Measurements from ENCODE around the gene DENND1A. TPM values are rescaled to one million over a fixed set of nuclear protein-coding genes. Genes with fewer than 3 reads are reported as not detected.

DENND1A gene
- total RNA-seq, 1 experiment from 2014 or later = 19.7 TPM

GRCh38 chr9:123591283-123591682 lies 338.6 kb downstream of the DENND1A start:
- no peak for ATAC-seq
- Histone ChIP-seq H3K4me1 (ENCODE audit: control insufficient read depth, insufficient read depth, low read length) (no peaks in the 10 kb centered on the region), H3K4me3 (ENCODE audit: low read depth in 2 of 2, low read length in 2 of 2) (no peak overlapping the region), H3K27me3 (ENCODE audit: control insufficient read depth, insufficient read depth, low read length) (no peaks in the 10 kb centered on the region), H3K9me3 (ENCODE audit: control insufficient read depth, insufficient read depth, low read depth, low read length) (no peaks in the 10 kb centered on the region), H3K27ac (ENCODE audit: low read length) (no peak overlapping the region), H3K36me3 (ENCODE audit: control insufficient read depth, insufficient read depth, low read length) (no peaks in the 10 kb centered on the region)
- no TSS peak for BruUV-seq (replicated peaks)
- in situ Hi-C loops (cut with HindIII; ENCODE audit: low pct_unique_long_range_greater_than_20kb, low sequenced_read_pairs) (no loop called here), intact Hi-C loops (cut with micrococcal nuclease; ENCODE audit: unreplicated experiment) (no loop called here)
- CTCF ChIA-PET = no interaction called here
- no peak for TF ChIP-seq CTCF (IDR thresholded peaks at IDR 0.05)
- no peak for TF ChIP-seq TCF7L2 (IDR thresholded peaks at IDR 0.05; ENCODE audit: low read depth, low read length)
- TF ChIP-seq SIN3A (IDR thresholded peaks at IDR 0.05; ENCODE audit: borderline replicate concordance, insufficient read depth, low read depth, low read length) = no peak
- TF ChIP-seq REST (IDR thresholded peaks at IDR 0.05; ENCODE audit: insufficient read depth in 1 of 2, low read depth in 2 of 2, low read length in 1 of 2) = no peak
- no peak for TF ChIP-seq POLR2AphosphoS5 (IDR thresholded peaks at IDR 0.05; ENCODE audit: low read depth, low read length)
- DNase-seq (ENCODE audit: low read depth, low spot score) = no peak
- POLR2A ChIA-PET = no interaction called here

- BruUV-seq (replicated peaks) = no TSS peak
- Histone ChIP-seq H3K4me1 (ENCODE audit: control insufficient read depth, insufficient read depth, low read length) (no peaks in the 10 kb centered on the region), H3K36me3 (ENCODE audit: control insufficient read depth, insufficient read depth, low read length) (no peaks in the 10 kb centered on the region), H3K27me3 (ENCODE audit: control insufficient read depth, insufficient read depth, low read length) (no peaks in the 10 kb centered on the region), H3K4me3 (ENCODE audit: low read depth in 2 of 2, low read length in 2 of 2) (no peak overlapping the region), H3K9me3 (ENCODE audit: control insufficient read depth, insufficient read depth, low read depth, low read length) (no peaks in the 10 kb centered on the region), H3K27ac (ENCODE audit: low read length) (no peak overlapping the region)
- no peak for ATAC-seq
- no peak for DNase-seq (ENCODE audit: low read depth, low spot score)
- intact Hi-C loops (cut with micrococcal nuclease; ENCODE audit: unreplicated experiment) (no loop called here), in situ Hi-C loops (cut with HindIII; ENCODE audit: low pct_unique_long_range_greater_than_20kb, low sequenced_read_pairs) (no loop called here)
- ChIA-PET POLR2A (no interaction called here), CTCF (no interaction called here)
- TF ChIP-seq POLR2AphosphoS5 (IDR thresholded peaks at IDR 0.05; ENCODE audit: low read depth, low read length) = no peak
- no peak for TF ChIP-seq SIN3A (IDR thresholded peaks at IDR 0.05; ENCODE audit: borderline replicate concordance, insufficient read depth, low read depth, low read length)
- no peak for TF ChIP-seq REST (IDR thresholded peaks at IDR 0.05; ENCODE audit: insufficient read depth in 1 of 2, low read depth in 2 of 2, low read length in 1 of 2)
- TF ChIP-seq TCF7L2 (IDR thresholded peaks at IDR 0.05; ENCODE audit: low read depth, low read length) = no peak
- no peak for TF ChIP-seq CTCF (IDR thresholded peaks at IDR 0.05)
Observed at GRCh38 chr9:123590499-123590898, 339.4 kb downstream of the DENND1A start.
